Type B pancreatic cell (in vitro differentiated cells): Measurements from ENCODE around the gene INPP5A. TPM values are rescaled to one million over a fixed set of nuclear protein-coding genes. Genes with fewer than 3 reads are reported as not detected.
A peak's percentile ranks its signal among the peaks of the same experiment; 100 is the strongest.

Source experiments
- DNase-seq: peaks from one replicate; pipeline ENCODE4 v3.0.0; 2021; ENCODE audit warnings: mixed read lengths; ENCODE audit not compliant: unreplicated experiment; ENCODE audit errors: extremely low spot score
- H3K27ac Mint-ChIP-seq: 2 replicates; pipeline ENCODE4 v1.8.0; 2021; ENCODE audit warnings: mild to moderate bottlenecking, mixed read lengths
- H3K27me3 Mint-ChIP-seq: 2 replicates; pipeline ENCODE4 v1.8.0; 2021; ENCODE audit warnings: mixed read lengths
- H3K36me3 Mint-ChIP-seq: 2 replicates; pipeline ENCODE4 v1.8.0; 2021; ENCODE audit warnings: mixed read lengths
- H3K4me1 Mint-ChIP-seq: one replicate; pipeline ENCODE4 v1.8.0; 2021; ENCODE audit warnings: mixed read lengths; ENCODE audit not compliant: unreplicated experiment
- H3K4me3 Mint-ChIP-seq: 2 replicates; pipeline ENCODE4 v1.8.0; 2021; ENCODE audit warnings: mild to moderate bottlenecking, mixed read lengths
- H3K9me3 Mint-ChIP-seq: 2 replicates; pipeline ENCODE4 v1.8.0; 2021; ENCODE audit warnings: mixed read lengths
- total RNA-seq: library from RNA; stranded (reverse); gene quantifications from 2 replicates; pipeline ENCODE4 v1.2.1, GENCODE V29; 2021; ENCODE audit warnings: low replicate concordance
- TF ChIP-seq, protein P1 (sequence below): fragments of 200-600 bp; sonication (generic); conservative IDR thresholded peaks from 2 replicates; pipeline ENCODE4 v1.5.0; 2021; ENCODE audit warnings: antibody characterized with exemption, mild to moderate bottlenecking

INPP5A gene
- total RNA-seq, 1 donor from 2014 or later = 26.6 TPM

- H3K4me1 Mint-ChIP-seq = peaks cover 5% of the 10 kb centered on the region
- H3K9me3 Mint-ChIP-seq = no peaks in the 10 kb centered on the region
- H3K4me3 Mint-ChIP-seq = no peak overlapping the region
- no peaks in the 10 kb centered on the region for H3K36me3 Mint-ChIP-seq
- peaks cover 25% of the 10 kb centered on the region for H3K27me3 Mint-ChIP-seq
- TF ChIP-seq, protein P1, sequence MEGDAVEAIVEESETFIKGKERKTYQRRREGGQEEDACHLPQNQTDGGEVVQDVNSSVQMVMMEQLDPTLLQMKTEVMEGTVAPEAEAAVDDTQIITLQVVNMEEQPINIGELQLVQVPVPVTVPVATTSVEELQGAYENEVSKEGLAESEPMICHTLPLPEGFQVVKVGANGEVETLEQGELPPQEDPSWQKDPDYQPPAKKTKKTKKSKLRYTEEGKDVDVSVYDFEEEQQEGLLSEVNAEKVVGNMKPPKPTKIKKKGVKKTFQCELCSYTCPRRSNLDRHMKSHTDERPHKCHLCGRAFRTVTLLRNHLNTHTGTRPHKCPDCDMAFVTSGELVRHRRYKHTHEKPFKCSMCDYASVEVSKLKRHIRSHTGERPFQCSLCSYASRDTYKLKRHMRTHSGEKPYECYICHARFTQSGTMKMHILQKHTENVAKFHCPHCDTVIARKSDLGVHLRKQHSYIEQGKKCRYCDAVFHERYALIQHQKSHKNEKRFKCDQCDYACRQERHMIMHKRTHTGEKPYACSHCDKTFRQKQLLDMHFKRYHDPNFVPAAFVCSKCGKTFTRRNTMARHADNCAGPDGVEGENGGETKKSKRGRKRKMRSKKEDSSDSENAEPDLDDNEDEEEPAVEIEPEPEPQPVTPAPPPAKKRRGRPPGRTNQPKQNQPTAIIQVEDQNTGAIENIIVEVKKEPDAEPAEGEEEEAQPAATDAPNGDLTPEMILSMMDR = no peak
- DNase-seq = no peak
- H3K27ac Mint-ChIP-seq = no peak overlapping the region
Measured at GRCh38 chr10:132813001-132813401, 275.4 kb downstream of the INPP5A start.

- no peak overlapping the region for H3K4me3 Mint-ChIP-seq
- peaks cover 28% of the 10 kb centered on the region for H3K27me3 Mint-ChIP-seq
- DNase-seq = no peak
- H3K36me3 Mint-ChIP-seq = no peaks in the 10 kb centered on the region
- H3K4me1 Mint-ChIP-seq = peaks cover 5% of the 10 kb centered on the region
- TF ChIP-seq, protein P1 = no peak
- no peak overlapping the region for H3K27ac Mint-ChIP-seq
- peaks cover under 1% of the 10 kb centered on the region for H3K9me3 Mint-ChIP-seq
Measured at GRCh38 chr10:132813560-132814468, 276.2 kb downstream of the INPP5A start.

DNA sequence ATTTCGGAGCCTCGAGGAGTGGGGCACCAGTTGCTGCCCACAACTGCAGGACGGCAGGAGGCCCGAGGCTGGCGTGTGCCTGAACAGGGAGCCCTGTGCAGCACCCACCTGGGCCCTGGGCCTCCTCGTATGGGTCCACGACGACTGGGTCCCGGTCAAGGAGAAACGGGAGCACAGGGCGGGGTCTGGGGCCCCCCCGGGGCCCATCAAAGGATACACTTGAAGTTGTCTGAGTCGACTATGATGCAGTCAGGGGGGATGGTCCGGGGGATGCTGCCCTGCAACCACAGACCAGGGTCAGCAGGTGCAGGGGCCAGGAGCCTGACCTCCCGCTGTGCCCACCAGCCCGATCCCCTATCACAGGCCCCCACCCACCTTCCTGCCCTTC lies 276.9 kb downstream of the INPP5A start:
- Mint-ChIP-seq H3K27ac (no peak overlapping the region), H3K27me3 (peaks cover 30% of the 10 kb centered on the region), H3K9me3 (peaks cover 7% of the 10 kb centered on the region), H3K4me3 (no peak overlapping the region), H3K36me3 (no peaks in the 10 kb centered on the region), H3K4me1 (peaks cover 5% of the 10 kb centered on the region)
- no peak for DNase-seq
- TF ChIP-seq, protein P1 = no peak

DNA sequence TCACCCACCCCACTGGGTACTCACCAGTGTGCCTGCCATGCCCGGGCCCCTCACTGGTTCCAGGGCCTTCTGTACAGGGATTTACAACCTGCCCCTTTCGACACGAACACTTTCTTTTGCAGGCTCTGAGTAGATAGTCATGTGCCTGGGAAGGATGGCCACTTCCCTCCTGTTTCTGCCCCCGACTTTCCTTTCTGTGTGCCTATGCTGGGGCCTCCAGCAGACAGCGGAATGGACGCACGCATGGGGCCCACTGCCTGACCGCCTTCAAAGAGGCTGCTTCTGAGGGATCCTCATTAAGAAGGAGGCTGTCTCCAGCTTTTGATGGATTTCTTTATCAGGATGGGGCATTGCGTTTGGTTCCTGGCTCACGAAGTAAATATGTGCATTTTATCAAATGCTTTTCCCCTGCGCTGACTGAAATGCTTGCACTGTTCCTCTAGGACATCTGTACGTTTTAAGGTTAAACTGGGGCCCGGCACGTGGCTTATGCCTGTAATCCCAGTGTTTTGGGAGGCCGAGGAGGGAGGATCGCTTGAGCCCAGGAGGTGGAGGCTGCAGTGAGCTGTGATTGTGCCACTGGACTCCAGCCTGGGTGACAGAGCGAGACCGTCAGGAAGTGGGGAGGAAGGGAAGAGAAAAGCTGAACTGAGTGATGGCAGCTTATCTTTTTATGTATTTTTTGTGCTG lies 277.7 kb downstream of the INPP5A start:
- peaks cover 37% of the 10 kb centered on the region for H3K27me3 Mint-ChIP-seq
- peaks cover 13% of the 10 kb centered on the region for H3K9me3 Mint-ChIP-seq
- no peak overlapping the region for H3K4me3 Mint-ChIP-seq
- peaks cover 5% of the 10 kb centered on the region for H3K4me1 Mint-ChIP-seq
- TF ChIP-seq, protein P1 = no peak
- peak; percentile 61 for DNase-seq
- no peaks in the 10 kb centered on the region for H3K36me3 Mint-ChIP-seq
- H3K27ac Mint-ChIP-seq = no peak overlapping the region

- H3K4me3 Mint-ChIP-seq = no peak overlapping the region
- no peak overlapping the region for H3K27ac Mint-ChIP-seq
- H3K36me3 Mint-ChIP-seq = no peaks in the 10 kb centered on the region
- peaks cover 37% of the 10 kb centered on the region for H3K27me3 Mint-ChIP-seq
- DNase-seq = peak; percentile 25
- H3K4me1 Mint-ChIP-seq = peaks cover 5% of the 10 kb centered on the region
- H3K9me3 Mint-ChIP-seq = peaks cover 13% of the 10 kb centered on the region
- TF ChIP-seq, protein P1 = no peak
Measured at GRCh38 chr10:132816718-132817117, 279.1 kb downstream of the INPP5A start.
